Measurements from ENCODE around the gene NEK9.
"Not testable (repeated sequence)": the region's sequence is repeated elsewhere in the genome, so short reads cannot be mapped to it uniquely, and the experiment has no call there.

NEK9 gene
- total RNA-seq = 13.2 to 70.9 (median 46.1) reads per million in 17 experiments

GRCh38 chr14:75126679-75127473, at the start of gene NEK9:
TSS of gene NEK9 (minus strand) at chr14:75127048. CDS start at chr14:75126921, 127 bp downstream.
- DNase-seq = peak; percentile 88 to 93 (median 90)

DNA sequence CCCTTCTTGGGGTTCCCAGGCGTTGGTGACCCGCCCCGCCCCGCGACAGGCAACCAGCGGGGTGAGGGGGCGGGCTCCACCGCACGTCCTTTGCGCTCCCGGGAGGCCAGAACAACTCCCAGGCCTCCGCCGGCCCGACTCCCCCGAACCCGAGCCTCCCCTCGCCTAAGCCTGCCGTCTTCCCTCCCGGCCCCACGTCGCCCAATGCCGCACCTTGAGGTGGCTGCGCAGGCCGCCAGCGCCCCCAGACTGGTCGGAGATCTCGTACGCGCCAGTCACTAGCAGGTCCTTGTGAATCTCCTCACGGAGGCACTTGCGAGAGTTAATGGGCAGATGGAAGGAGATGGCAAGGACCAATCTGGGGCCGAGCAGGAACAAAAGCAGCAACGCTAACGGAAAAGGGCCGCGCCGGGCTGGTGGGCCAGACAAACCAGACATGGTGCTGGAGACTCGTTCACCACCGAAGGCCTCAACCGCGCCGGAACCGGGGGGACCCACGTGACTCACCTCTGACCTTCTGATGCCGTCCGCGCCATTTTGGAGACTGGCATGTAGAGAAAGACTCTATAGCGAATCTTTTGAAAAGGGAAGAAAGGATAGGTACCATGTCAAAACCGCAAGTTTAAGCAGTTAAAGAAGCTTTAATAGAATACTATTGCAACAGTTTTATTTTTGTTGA, 49.4 kb upstream of the NEK9 start, which contains the start of gene TMED10:
Gene TMED10, minus strand, starts transcription at position 471 of the 679 bp plus-strand sequence. Its CDS starts 33 bp downstream, at position 438.
- DNase-seq = peak; percentile 94 to 97 (median 95)

GRCh38 chr14:75175677-75176141, 48.9 kb upstream of the NEK9 start:
- DNase-seq = no peak

- peak in 2 of 4 experiments; percentile 25 to 33 for DNase-seq
These were observed 47.2 kb upstream of the NEK9 start for GRCh38 chr14:75174066-75174465.

- peak in 3 of 4 experiments; percentile 13 to 57 (median 52) for DNase-seq
These were observed 43.9 kb upstream of the NEK9 start for GRCh38 chr14:75170772-75171171.

GRCh38 chr14:75168586-75169335, 41.9 kb upstream of the NEK9 start:
- DNase-seq = no peak

DNA sequence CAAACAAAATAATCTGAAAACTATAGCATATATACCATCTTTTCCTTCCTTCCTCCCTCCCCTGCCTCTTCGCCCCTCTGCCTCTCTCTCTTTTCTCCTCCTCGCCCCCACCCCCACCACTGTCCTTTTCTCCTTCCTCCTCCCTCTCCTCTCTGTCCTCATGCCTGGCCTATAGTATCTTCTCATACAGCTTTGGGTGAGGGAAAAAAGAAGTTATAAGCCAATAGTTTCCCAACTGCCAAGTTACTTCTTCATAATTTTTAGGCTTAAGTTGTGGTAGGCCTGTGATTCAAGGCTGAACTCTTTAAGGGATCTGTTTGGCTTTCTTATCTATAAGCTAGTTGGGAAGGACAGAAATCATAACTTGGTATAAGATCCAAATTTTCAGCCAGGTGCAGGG, 40.5 kb upstream of the NEK9 start:
- peak in 3 of 4 experiments; percentile 30 to 63 (median 56) for DNase-seq

- DNase-seq = no peak
These were observed 38.9 kb upstream of the NEK9 start for GRCh38 chr14:75165586-75166391.

DNA sequence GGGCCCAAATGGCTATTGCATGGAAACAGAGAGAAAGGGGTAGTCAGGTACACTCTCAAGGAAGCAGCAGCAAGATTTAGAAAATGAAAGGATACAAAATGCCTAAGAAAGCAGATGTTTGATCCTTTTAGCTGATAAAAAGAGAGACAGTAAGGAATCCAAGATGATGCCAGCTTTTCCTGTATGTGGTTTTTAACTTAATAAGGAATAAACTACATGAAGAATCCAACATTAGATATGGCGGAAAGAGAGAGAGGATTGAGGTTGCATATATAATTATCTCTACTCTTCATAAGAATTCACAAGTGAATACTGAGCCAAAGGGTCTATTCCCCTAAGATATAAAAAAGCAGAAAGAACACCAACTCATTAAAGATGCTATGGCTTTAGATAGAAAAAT, 38.0 kb upstream of the NEK9 start:
- DNase-seq = no peak

DNA sequence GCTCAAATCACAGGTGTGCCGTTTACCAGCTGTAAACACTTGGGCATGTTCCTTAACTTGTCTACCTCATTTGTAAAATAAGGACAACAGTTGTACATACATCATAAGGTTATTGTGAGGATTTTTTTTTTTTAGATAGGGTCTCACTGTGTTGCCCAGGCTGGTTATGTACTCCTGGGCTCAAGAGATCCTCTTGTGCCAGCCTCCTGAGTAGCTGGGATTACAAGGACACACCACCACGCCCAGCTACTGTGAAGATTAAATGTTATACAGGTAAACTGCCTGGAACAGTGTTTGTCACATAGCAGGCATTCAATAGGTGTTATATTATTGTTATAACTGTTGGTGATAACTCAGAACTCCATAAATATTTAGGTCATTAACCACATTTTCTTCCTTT, 36.8 kb upstream of the NEK9 start:
- no peak for DNase-seq

- DNase-seq = no peak
These were observed 35.8 kb upstream of the NEK9 start for GRCh38 chr14:75162631-75163030.

GRCh38 chr14:75158843-75159614, 32.2 kb upstream of the NEK9 start:
- DNase-seq = no peak

DNA sequence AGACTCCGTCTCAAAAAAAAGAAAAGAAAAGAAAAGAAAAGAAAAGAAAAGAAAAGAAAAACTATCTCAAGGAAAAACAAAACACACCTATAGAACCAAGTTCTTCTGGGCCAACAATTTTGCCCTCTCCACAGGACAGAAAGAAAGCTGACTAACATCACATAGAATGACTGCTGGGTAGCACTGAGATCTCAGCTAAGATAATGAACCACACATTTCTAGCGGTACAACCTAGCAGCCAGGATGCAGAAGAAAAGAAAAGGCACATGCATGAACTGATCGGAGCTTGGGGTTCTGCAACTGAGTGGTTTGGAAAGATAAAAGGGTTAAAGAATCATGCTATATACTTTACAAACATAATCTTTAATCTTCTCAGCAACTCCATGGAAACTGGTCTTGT, 30.1 kb upstream of the NEK9 start:
- no peak for DNase-seq

GRCh38 chr14:75156111-75156510, 29.3 kb upstream of the NEK9 start:
- no peak for DNase-seq

DNA sequence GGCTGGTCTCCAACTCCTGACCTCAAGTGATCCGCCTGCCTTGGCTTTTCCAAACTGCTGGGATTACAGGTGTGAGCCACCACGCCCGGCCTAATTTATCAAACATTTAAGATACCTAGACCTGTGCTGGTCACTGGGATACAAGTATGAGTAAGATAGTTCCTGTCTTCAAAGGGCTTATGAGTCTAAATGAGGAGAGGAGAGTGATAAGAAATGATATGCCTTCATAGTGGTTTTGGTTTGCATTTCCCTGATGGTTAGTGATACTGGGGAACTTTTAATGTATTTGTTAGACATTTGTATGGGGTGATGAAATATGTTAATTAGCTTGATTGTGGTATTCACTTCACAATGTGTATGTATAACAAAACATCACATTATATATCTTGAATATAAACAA, 28.3 kb upstream of the NEK9 start:
- DNase-seq = no peak

DNA sequence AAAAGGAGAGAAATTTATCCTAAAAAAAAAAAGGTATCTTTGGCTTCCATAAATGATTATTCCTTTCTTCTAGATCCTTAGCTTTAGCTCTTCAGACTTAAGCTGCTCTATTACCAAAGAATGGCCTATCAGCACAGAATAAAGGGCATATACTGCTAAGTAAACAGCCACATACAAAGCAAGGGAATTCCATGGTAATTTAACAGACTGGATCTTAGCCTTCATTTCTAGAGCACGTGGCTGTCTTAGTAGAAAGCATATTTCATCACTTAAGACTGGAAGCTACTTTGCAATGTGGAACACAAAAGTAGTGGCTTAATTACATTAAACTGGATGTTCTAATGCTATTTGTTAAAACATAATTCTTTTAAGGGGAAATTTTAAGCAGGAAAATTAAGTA, 26.4 kb upstream of the NEK9 start:
- DNase-seq = no peak

DNA sequence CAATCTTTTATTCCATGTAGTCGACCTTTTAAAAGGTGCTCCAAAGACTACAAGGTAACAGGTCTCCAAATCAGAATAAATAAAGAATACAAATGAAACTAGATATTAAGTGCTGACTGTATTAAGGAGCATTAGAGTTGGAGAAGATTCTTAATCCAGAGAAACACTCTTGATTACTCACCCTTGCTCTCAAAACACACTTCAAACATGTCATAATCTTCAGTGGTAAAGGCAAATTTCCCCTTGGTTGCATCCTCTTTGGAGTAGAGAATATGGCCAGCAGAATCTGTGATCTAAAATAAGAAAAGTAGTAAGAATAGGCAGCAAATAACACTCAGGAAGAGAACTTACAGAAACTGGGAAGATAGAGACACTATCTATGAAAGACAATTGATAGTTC, 25.0 kb upstream of the NEK9 start:
- peak in 2 of 4 experiments; percentile 32 to 36 for DNase-seq

DNA sequence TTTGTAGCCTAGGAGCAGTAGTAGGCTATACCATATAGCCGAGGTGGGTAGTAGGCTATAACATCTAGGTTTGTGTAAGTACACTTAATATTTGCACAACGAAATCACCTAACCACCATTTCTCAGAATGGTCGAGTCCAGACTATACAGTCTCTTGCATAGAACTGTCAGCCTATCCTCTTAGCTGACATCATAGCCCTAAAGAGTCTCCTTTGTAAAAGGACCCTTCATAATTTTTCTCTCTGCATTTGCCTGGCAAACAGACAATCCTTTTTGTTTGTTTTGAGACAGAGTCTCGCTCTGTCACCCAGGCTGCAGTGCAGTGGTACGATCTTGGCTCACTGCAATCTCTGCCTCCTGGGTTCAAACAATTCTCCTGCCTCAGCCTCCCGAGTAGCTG, 23.8 kb upstream of the NEK9 start:
- not testable (repeated sequence) for DNase-seq

GRCh38 chr14:75150150-75150549, 23.3 kb upstream of the NEK9 start:
- peak in 3 of 4 experiments; percentile 29 to 61 (median 46) for DNase-seq

DNA sequence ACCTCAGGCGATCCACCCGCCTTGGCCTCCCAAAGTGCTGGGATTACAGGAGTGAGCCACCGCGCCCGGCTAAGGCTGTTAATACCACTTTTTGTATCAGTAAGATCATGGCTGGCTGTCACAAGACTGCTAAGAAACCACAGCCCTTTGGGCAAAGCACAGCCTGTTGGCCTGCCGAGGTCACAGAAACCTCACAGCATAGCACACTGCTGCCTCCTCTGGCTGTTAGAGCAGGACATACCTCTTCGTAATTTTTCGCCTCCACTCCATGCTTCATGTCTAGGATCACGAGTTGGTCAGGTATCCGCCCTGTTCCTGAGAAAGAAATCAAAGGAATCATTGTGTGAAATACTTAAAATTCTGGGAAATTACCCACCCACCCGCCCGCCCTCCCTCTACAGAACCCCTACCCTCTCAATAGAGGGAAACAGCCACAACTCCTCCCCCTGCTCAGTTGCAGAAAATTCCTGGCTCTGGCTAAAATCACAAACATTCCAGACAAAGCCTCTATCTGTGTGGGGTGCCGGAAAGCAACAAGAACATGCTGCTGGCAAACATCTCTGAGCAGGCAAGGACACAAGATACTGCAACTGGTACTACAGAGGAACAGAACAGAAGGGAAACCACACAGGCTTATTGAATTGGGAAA, 20.7 kb upstream of the NEK9 start:
- peak; percentile 70 to 87 (median 87) for DNase-seq

- DNase-seq = peak; percentile 84 to 94 (median 90)
These were observed 18.1 kb upstream of the NEK9 start for GRCh38 chr14:75144944-75145343.
